Activated CD4-positive, alpha-beta memory T cell treated with anti-CD3 and anti-CD28 coated beads for 36 hours (primary cell): ENCODE measurements around the gene PVALB. TPM values are rescaled to one million over a fixed set of nuclear protein-coding genes. Genes with fewer than 3 reads are reported as not detected.

Experiments used
- CTCF ChIA-PET: fragments of 350-600 bp; sonication (Branson Sonifier 250); formaldehyde crosslinking; loops from one replicate; lab custom pipeline; 2021; ENCODE audit warnings: antibody characterized with exemption, inconsistent platforms; lab: Charles Lee
- POLR2A ChIA-PET: fragments of 350-600 bp; sonication (Branson Sonifier 250); formaldehyde crosslinking; loops from one replicate; lab custom pipeline; 2021; ENCODE audit warnings: antibody characterized with exemption; lab: Charles Lee
- DNase-seq: peaks from one replicate; pipeline ENCODE4 v3.0.0-alpha.2; 2020
- H3K27ac Mint-ChIP-seq: one replicate; pipeline ENCODE4 v1.8.0; 2021; ENCODE audit warnings: mixed read lengths
- H3K27me3 Mint-ChIP-seq: one replicate; pipeline ENCODE4 v1.8.0; 2021; ENCODE audit warnings: mixed read lengths
- H3K36me3 Mint-ChIP-seq: one replicate; pipeline ENCODE4 v1.8.0; 2021; ENCODE audit warnings: mixed read lengths
- H3K4me1 Mint-ChIP-seq: one replicate; pipeline ENCODE4 v1.8.0; 2021; ENCODE audit warnings: low read depth, mixed read lengths
- H3K4me3 Mint-ChIP-seq: one replicate; pipeline ENCODE4 v1.8.0; 2021; ENCODE audit warnings: mild to moderate bottlenecking, mixed read lengths
- H3K9me3 Mint-ChIP-seq: one replicate; pipeline ENCODE4 v1.8.0; 2021; ENCODE audit warnings: mixed read lengths
- intact Hi-C: fragments of 100-400 bp; cut with micrococcal nuclease; formaldehyde crosslinking; loops from one replicate; pipeline ENCODE4 v1.15.1; 2023
- total RNA-seq, 2 experiments: library from RNA; stranded (reverse); gene quantifications; one replicate each; pipeline ENCODE4 v1.2.3, GENCODE V29; 2021

PVALB gene
- total RNA-seq, 2 experiments from 2014 or later: not detected

DNA sequence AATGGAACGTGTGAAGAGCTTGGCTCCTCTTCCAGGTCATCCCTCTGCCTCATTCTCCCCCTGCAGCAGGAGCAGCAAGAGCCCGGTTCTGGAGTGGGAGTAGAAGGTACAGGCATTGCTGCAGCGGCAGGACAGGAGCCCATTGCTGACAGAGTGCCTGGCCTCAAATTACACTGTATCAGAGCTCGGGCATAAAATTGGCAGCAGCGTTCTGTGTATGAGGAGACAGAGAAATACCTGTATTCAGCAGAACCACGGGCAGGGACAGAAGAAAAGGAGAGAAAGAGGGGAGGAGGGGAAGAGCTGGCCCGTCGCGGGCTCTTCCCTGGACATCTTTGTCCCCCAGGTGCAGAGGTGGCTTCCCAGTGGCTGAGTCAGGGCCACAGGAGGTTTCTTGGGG lies 41.3 kb upstream of the PVALB start:
- no peak overlapping the region for H3K27ac Mint-ChIP-seq
- no peak for DNase-seq
- ChIA-PET POLR2A (interaction anchor here (0.7 to 1.3 kb wide), 2 partner anchors 15 to 119 kb away, joined by 3 to 4 read pairs; no protein-coding TSS in a partner anchor), CTCF (interaction anchor here (2.1 to 7.5 kb wide), 5 partner anchors 13 to 121 kb away, joined by 11 to 139 read pairs (median 72); no protein-coding TSS in a partner anchor)
- no peak overlapping the region for H3K4me3 Mint-ChIP-seq
- no peaks in the 10 kb centered on the region for H3K36me3 Mint-ChIP-seq
- peaks cover 2% of the 10 kb centered on the region for H3K9me3 Mint-ChIP-seq
- intact Hi-C loops: loop anchor here (5.0 to 10.0 kb wide), 2 partner anchors 311 to 337 kb away; no protein-coding TSS in a partner anchor
- peaks cover 2% of the 10 kb centered on the region for H3K27me3 Mint-ChIP-seq
- peaks cover 40% of the 10 kb centered on the region for H3K4me1 Mint-ChIP-seq

DNA sequence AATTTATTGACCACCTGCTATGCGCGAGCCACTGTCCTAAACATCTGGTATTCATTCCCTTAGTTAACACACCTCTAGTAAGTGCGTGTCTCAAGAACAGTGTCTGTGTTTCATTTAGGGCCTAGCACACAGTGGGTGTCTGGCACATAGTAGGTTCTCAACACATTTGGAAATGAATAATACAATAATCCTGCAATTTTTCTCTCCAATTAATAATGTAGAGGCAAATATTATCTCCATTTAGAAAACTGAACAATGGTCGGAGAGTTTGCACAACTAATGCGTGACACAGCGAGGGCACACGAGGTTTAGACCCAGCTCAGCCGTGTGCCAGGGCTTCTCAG lies 39.9 kb upstream of the PVALB start:
- POLR2A ChIA-PET: no interaction called here
- H3K9me3 Mint-ChIP-seq: peaks cover 2% of the 10 kb centered on the region
- intact Hi-C loops: loop anchor here (1.0 to 10.0 kb wide), 6 partner anchors 74 to 338 kb away; partner anchors contain the start of gene IFT27
- CTCF ChIA-PET: interaction anchor here (0.9 to 7.5 kb wide), 44 partner anchors 9 to 341 kb away, joined by 3 to 139 read pairs (median 7); partner anchors contain the start of genes CSF2RB, EIF3D, IFT27 and IL2RB
- H3K4me1 Mint-ChIP-seq: peaks cover 33% of the 10 kb centered on the region
- DNase-seq: no peak
- no peaks in the 10 kb centered on the region for H3K36me3 Mint-ChIP-seq
- H3K27ac Mint-ChIP-seq: no peak overlapping the region
- peaks cover 2% of the 10 kb centered on the region for H3K27me3 Mint-ChIP-seq
- H3K4me3 Mint-ChIP-seq: no peak overlapping the region

DNA sequence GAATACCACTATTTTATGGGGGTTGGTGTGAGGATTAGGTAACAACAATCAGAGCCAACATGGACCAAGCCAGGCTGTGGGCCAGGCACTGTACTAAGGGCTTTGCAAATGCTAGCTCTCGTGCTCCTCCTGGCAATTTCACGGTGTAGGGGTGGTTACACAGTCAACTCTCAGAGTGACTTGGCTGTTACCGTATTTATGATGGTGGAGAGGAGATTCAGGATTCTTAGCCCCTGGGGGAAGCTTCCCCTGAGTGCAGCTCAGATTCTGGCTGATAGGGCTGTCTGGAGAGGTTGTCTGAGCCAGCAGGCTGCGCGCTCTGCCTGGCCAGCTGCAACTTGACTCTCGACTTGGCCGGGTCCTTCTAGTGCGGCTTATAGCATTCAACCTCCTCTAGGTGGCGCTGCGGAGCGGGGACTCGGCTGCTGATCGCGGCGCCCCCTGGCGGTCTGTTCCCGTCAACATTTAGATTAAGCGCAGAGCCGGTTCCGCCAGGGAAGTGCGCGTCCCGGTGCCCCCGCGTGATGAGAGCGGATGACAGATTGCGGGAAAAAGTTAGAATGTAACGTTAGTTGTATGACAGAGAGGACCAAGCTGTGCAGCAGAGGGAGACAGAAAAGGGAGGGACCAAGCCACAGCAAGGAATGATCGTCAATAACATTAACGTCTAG lies 39.4 kb upstream of the PVALB start:
- H3K4me1 Mint-ChIP-seq: peaks cover 28% of the 10 kb centered on the region
- POLR2A ChIA-PET: no interaction called here

DNA sequence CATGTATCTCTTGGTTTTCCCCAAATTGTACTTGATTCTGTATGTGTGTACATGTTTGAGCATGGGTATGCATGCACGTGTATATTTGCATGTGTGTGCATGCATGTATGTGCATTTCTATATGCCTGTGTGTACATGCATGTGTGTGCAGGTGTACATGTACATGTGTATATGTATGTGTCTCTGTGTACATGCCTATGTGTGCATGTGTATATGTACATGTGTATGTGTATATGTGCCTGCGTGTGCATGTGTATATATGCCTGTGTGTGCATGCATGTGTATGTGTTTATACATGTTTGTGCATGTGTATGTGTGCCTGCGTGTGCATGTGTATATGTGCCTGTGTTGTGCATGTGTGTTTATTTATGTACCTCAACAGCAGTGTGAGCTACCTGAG lies 38.6 kb upstream of the PVALB start:
- peaks cover 21% of the 10 kb centered on the region for H3K4me1 Mint-ChIP-seq
- H3K27me3 Mint-ChIP-seq: peaks cover 2% of the 10 kb centered on the region
- ChIA-PET POLR2A (no interaction called here), CTCF (interaction anchor here (0.7 to 7.5 kb wide), 23 partner anchors 10 to 405 kb away, joined by 3 to 139 read pairs (median 7); partner anchors contain the start of genes EIF3D, IFT27, KCTD17 and MPST)
- peaks cover 2% of the 10 kb centered on the region for H3K9me3 Mint-ChIP-seq
- H3K36me3 Mint-ChIP-seq: no peaks in the 10 kb centered on the region
- H3K4me3 Mint-ChIP-seq: no peak overlapping the region
- H3K27ac Mint-ChIP-seq: no peak overlapping the region
- intact Hi-C loops: loop anchor here (5.0 to 10.0 kb wide), 2 partner anchors 308 to 339 kb away; no protein-coding TSS in a partner anchor
- no peak for DNase-seq

More for the DNA sequence above, 39.4 kb upstream of the PVALB start:
- CTCF ChIA-PET: interaction anchor here (0.6 to 7.5 kb wide), 68 partner anchors 9 to 404 kb away, joined by 3 to 139 read pairs (median 6); partner anchors contain the start of genes CSF2RB, EIF3D, IFT27 and IL2RB
- Mint-ChIP-seq H3K9me3 (peaks cover 2% of the 10 kb centered on the region), H3K27me3 (peaks cover 2% of the 10 kb centered on the region), H3K36me3 (no peaks in the 10 kb centered on the region), H3K27ac (no peak overlapping the region), H3K4me3 (no peak overlapping the region)
- intact Hi-C loops: loop anchor here (1.0 to 10.0 kb wide), 6 partner anchors 74 to 339 kb away; partner anchors contain the start of gene IFT27
- peak; percentile 96 for DNase-seq

DNA sequence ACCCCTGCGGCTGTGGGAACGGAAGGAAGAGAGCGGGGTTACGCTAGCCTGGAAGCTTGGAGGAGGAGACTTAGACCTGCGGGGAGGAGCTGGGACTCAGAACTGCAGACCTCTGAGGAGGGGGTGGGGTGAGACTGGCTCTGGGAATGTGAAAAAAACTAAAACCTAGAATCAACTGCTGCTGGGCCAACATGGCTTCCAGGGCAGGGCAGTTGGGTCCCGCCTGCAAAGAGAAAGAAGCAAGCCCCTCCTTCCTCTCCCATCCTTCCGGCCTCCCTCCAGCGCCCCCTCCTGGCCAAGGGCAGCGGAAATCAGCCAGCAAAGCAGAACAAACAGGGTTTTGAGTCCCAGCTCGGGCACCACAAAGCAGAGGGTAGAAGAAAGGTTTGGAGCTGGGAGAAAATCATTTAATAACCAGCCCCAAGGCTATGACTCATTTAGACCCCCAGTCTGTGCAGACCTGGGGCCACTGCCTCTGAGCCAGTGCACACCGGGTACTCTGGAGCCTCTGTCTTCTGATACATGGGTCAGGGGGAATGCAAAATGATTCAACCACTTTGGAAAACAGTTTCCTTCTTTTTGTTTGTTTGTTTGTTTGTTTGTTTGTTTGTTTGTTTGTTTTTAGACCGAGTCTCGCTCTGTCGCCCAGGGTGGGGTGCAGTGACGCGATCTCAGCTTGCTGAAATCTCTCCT lies 36.7 kb upstream of the PVALB start:
- Mint-ChIP-seq H3K27me3 (peaks cover 7% of the 10 kb centered on the region), H3K9me3 (peaks cover 2% of the 10 kb centered on the region), H3K27ac (peak overlapping the region; percentile 73), H3K4me1 (peaks cover 11% of the 10 kb centered on the region), H3K36me3 (no peaks in the 10 kb centered on the region), H3K4me3 (peak overlapping the region; percentile 55)
- intact Hi-C loops: loop anchor here (10.0 kb wide), 1 partner anchor 341 kb away; no protein-coding TSS in a partner anchor
- peak; percentile 95 for DNase-seq
- ChIA-PET CTCF (interaction anchor here (0.8 to 3.8 kb wide), 29 partner anchors 8 to 346 kb away, joined by 3 to 38 read pairs (median 4); partner anchors contain the start of gene IFT27), POLR2A (no interaction called here)

DNA sequence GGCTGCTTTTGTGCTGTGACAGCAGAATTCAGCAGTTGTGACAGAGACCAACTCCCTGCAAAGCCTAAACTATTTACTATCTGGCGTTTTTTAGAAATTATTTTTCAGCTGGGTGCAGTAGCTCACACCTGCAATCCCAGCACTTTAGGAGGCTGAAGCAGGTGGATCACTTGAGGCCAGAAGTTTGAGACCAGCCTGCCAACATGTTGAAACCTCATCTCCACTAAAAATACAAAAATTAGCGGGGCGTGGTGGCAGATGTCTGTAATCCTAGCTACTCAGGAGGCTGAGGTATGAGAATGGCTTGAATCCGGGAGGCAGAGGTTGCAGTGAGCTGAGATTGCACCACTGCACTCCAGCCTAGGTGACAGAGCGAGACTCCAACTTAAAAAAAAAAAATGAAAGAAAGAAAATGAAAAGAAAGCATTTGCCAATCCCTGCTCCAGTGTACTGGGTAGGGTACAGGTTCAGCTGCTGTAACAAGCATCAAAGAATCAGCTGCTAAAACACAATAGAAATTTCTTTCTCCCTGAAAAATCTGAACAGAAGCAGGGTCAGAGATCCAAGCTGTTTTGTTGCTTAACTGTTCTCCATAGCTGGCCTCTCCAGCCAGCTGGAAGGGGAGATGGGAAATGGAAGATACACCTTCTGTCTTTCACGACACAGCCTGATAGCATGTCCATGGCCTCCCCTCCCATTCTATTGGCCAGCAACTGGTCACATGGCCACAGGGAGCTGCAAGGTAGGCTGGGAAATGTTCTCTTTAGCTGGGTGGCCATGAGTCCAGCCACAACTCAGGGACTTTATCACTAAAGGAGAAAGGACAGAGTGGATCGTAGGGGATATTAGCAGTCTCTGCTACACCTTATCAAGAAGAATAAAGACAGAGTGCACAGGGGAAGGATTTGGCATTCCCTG lies 35.5 kb upstream of the PVALB start:
- intact Hi-C loops: loop anchor here (10.0 kb wide), 1 partner anchor 342 kb away; no protein-coding TSS in a partner anchor
- Mint-ChIP-seq H3K4me1 (peaks cover 11% of the 10 kb centered on the region), H3K36me3 (no peaks in the 10 kb centered on the region), H3K4me3 (no peak overlapping the region), H3K27ac (no peak overlapping the region), H3K9me3 (peaks cover 2% of the 10 kb centered on the region), H3K27me3 (peaks cover 8% of the 10 kb centered on the region)
- POLR2A ChIA-PET: no interaction called here
- CTCF ChIA-PET: interaction anchor here (1.1 to 3.8 kb wide), 15 partner anchors 10 to 305 kb away, joined by 3 to 38 read pairs (median 7); partner anchors contain the start of gene IFT27
- no peak for DNase-seq

DNA sequence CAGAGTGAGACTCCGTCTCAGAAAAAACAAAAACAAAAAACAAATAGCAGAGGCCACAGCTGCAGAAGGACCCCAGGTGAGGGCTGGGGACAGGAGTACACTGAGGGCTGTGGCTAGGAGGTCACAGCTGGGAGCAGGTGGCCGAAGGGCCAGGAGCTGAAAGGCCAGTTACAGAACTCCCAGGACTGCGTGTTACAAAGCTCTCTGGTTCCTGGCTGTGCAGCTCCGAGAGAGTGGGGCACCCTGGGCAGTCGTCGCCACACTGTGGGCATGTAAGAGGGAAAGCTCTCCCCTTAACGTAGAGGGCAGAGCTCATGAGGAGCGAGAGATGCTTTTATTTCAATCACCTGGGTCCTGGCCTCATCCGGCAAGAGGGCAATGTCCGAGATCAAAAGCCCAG lies 33.8 kb upstream of the PVALB start:
- POLR2A ChIA-PET: no interaction called here
- no peaks in the 10 kb centered on the region for H3K36me3 Mint-ChIP-seq
- intact Hi-C loops: loop anchor here (10.0 kb wide), 1 partner anchor 344 kb away; no protein-coding TSS in a partner anchor
- DNase-seq: no peak
- no peak overlapping the region for H3K4me3 Mint-ChIP-seq
- CTCF ChIA-PET: interaction anchor here (0.7 to 3.8 kb wide), 4 partner anchors 9 to 309 kb away, joined by 3 to 38 read pairs (median 4); no protein-coding TSS in a partner anchor
- peaks cover 7% of the 10 kb centered on the region for H3K4me1 Mint-ChIP-seq
- H3K9me3 Mint-ChIP-seq: peaks cover 2% of the 10 kb centered on the region
- no peak overlapping the region for H3K27ac Mint-ChIP-seq
- peaks cover 12% of the 10 kb centered on the region for H3K27me3 Mint-ChIP-seq

DNA sequence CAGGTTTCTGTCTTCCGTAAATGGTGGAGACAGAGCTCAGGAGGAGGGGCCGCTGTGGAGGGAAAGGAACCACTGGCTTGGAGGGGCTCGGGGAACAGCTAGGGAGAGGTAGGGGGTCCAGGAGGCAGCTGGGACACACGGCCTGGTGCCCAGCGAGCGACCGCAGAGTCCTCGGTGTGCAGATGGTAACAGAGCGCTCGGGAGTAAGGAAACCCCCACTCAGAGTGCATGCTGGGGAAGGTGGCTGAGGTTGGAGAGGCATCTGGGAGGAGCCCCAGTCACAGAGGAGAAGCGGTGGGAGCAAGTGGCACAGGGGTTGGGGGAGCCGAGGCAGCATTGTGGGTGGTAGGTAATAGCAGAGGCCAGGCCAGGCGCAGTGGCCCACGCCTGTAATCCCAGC lies 33.2 kb upstream of the PVALB start:
- Mint-ChIP-seq H3K9me3 (peaks cover 2% of the 10 kb centered on the region), H3K36me3 (no peaks in the 10 kb centered on the region), H3K27me3 (peaks cover 12% of the 10 kb centered on the region), H3K4me3 (no peak overlapping the region), H3K27ac (no peak overlapping the region), H3K4me1 (peaks cover 7% of the 10 kb centered on the region)
- ChIA-PET POLR2A (no interaction called here), CTCF (interaction anchor here (1.8 kb wide), 1 partner anchor 9 kb away, joined by 6 read pairs; no protein-coding TSS in a partner anchor)
- no peak for DNase-seq
- intact Hi-C loops: loop anchor here (10.0 kb wide), 1 partner anchor 345 kb away; no protein-coding TSS in a partner anchor

DNA sequence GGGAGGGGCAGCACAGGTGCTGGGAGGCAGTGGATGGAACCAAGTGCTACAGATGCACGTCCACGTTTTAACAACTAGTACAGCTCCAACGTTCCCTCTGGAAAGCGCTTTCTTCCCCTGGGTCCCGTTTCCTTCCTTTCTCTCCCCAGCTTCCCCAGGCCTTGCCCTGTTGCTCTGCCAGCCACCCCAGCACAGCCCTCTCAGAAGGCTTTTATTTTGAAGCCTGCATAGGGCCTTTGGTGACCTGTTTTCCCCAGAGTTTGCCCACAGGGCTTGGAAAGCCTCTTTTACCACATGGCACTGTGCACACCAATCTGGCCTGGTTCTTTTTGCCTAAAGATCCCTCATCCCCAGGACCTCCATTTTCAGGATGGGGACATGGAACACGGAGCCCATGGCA lies 30.1 kb upstream of the PVALB start:
- intact Hi-C loops: no loop called here
- CTCF ChIA-PET: interaction anchor here (1.2 to 2.4 kb wide), 3 partner anchors 9 to 65 kb away, joined by 4 to 14 read pairs (median 6); no protein-coding TSS in a partner anchor
- Mint-ChIP-seq H3K4me1 (no peaks in the 10 kb centered on the region), H3K36me3 (no peaks in the 10 kb centered on the region), H3K27me3 (peaks cover 17% of the 10 kb centered on the region), H3K9me3 (no peaks in the 10 kb centered on the region), H3K4me3 (no peak overlapping the region), H3K27ac (no peak overlapping the region)
- POLR2A ChIA-PET: no interaction called here
- no peak for DNase-seq

DNA sequence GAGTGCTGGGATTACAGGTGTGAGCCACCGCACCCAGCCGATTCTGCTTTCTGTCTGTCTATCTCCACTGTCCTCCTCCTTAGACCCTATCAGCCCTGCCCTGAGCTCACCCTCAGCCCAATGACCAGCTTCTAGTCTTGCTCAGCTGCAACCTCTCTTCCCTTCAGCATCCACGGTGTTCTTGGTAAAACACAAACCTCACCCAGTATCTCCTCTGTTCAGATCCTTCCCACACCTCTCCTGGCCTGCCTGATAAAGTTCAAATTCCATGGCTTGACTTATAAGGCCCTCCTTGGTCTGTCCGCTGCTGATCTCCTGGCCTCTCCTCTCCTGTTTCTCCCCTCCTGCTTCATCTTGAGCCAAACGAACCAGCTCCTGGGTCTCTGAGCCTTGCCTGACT lies 29.4 kb upstream of the PVALB start:
- Mint-ChIP-seq H3K27me3 (peaks cover 21% of the 10 kb centered on the region), H3K36me3 (no peaks in the 10 kb centered on the region), H3K4me1 (no peaks in the 10 kb centered on the region), H3K27ac (no peak overlapping the region), H3K4me3 (no peak overlapping the region), H3K9me3 (no peaks in the 10 kb centered on the region)
- no peak for DNase-seq
- POLR2A ChIA-PET: no interaction called here
- intact Hi-C loops: no loop called here
- CTCF ChIA-PET: interaction anchor here (2.4 kb wide), 1 partner anchor 10 kb away, joined by 14 read pairs; no protein-coding TSS in a partner anchor

DNA sequence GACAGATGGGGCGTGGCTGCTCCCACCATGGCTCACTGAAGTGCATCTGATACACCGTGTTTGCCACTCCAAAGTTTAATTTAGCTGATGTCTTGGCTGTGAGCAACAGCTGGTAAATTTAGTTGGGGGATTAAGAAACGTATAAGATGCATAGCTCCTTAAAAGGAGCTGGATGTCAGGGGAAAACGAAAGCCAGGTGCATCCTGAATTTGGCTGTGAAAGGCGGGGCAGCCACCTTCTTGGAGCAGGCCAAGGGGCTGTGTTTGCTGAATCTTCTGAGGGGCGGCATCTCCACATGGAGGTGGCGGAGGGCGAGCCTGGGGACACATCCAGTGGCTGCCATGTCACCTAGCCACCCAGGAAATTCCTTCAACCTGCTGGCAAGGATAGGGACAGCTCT lies 23.3 kb upstream of the PVALB start:
- Mint-ChIP-seq H3K9me3 (peaks cover 4% of the 10 kb centered on the region), H3K4me3 (no peak overlapping the region), H3K27me3 (peaks cover 19% of the 10 kb centered on the region), H3K27ac (no peak overlapping the region), H3K36me3 (peaks cover 3% of the 10 kb centered on the region), H3K4me1 (no peaks in the 10 kb centered on the region)
- POLR2A ChIA-PET: no interaction called here
- CTCF ChIA-PET: interaction anchor here (0.7 kb wide), 1 partner anchor 75 kb away, joined by 3 read pairs; no protein-coding TSS in a partner anchor
- DNase-seq: no peak
- intact Hi-C loops: no loop called here
